Measurements from ENCODE around the gene COG1. TPM values are rescaled to one million over a fixed set of nuclear protein-coding genes. Genes with fewer than 3 reads are reported as not detected.

COG1 gene
- total RNA-seq, 1 donor from 2014 or later: 26.7 TPM

DNA sequence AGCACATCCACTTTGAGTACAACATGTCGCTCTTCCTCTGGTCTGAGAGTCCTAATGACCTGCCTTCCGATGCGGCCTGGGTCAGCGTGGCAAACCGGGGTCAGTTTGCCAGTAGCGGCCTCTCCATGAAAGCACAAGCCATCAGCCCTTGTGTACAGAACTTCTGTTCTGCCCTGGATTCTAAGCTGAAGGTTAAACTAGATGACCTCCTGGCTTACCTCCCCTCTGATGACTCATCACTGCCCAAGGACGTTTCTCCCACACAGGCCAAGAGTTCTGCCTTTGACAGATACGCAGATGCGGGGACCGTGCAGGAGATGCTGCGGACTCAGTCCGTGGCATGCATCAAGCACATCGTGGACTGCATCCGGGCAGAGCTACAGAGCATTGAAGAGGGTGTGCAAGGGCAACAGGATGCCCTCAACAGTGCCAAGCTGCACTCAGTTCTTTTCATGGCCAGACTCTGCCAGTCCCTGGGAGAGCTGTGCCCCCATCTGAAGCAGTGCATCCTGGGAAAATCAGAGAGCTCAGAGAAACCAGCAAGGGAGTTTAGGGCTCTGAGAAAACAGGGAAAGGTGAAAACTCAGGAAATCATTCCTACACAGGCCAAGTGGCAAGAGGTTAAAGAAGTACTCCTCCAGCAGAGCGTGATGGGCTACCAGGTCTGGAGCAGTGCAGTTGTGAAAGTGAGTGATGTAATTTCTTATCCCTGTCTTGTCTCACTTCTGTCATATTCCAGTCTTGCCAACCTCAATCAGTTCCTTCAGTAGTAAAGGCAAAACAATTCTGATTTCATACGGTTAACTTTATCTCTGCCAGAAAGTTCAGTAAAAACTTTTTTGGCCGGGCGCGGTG lies 8.6 kb downstream of the COG1 start:
- Histone ChIP-seq H3K4me3 (ENCODE audit: low read depth, low read length) (no peak overlapping the region), H3K27me3 (ENCODE audit: control insufficient read depth, insufficient read depth, low read length) (no peaks in the 10 kb centered on the region), H3K36me3 (ENCODE audit: control insufficient read depth, insufficient read depth, low read length) (peaks cover 1% of the 10 kb centered on the region)
- TF ChIP-seq, protein P1, sequence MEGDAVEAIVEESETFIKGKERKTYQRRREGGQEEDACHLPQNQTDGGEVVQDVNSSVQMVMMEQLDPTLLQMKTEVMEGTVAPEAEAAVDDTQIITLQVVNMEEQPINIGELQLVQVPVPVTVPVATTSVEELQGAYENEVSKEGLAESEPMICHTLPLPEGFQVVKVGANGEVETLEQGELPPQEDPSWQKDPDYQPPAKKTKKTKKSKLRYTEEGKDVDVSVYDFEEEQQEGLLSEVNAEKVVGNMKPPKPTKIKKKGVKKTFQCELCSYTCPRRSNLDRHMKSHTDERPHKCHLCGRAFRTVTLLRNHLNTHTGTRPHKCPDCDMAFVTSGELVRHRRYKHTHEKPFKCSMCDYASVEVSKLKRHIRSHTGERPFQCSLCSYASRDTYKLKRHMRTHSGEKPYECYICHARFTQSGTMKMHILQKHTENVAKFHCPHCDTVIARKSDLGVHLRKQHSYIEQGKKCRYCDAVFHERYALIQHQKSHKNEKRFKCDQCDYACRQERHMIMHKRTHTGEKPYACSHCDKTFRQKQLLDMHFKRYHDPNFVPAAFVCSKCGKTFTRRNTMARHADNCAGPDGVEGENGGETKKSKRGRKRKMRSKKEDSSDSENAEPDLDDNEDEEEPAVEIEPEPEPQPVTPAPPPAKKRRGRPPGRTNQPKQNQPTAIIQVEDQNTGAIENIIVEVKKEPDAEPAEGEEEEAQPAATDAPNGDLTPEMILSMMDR (IDR thresholded peaks at IDR 0.05; ENCODE audit: insufficient read depth, low read length, poor library complexity, severe bottlenecking): no peak
- no peak for DNase-seq (ENCODE audit: low read depth)

DNA sequence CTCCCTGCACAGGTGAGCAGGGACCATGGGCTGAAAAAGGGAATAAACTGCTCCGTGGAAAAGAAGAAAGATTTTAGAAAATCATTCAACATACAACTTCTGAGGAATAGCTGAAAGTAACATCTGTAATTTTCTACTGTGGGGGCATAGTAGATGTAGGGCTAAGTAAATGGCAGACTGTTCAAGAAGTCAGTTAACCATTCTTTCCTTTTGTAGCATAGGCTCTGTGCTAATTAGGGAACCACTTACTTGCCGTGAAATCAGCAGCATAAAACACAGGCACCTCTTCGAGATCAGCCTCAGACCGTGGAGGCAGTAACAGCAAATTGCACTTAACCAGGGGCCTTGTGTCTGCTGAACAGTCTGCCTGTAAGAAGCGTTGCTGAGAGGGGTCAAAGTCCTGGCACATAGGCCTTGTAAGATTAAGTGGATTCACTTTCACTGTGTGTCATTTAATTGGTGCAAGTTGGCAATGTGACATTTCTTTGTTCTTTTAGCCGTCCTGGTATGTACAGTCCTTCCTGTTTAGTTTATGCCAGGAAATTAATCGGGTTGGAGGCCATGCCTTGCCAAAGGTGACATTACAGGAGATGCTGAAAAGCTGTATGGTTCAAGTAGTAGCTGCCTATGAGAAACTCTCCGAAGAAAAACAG lies 10.4 kb downstream of the COG1 start:
- DNase-seq (ENCODE audit: low read depth): no peak
- H3K27me3 ChIP-seq (ENCODE audit: control insufficient read depth, insufficient read depth, low read length): no peaks in the 10 kb centered on the region
- TF ChIP-seq, protein P1 (IDR thresholded peaks at IDR 0.05; ENCODE audit: insufficient read depth, low read length, poor library complexity, severe bottlenecking): no peak
- H3K36me3 ChIP-seq (ENCODE audit: control insufficient read depth, insufficient read depth, low read length): peaks cover 3% of the 10 kb centered on the region
- no peak overlapping the region for H3K4me3 ChIP-seq (ENCODE audit: low read depth, low read length)

- Histone ChIP-seq H3K4me3 (ENCODE audit: low read depth, low read length) (no peak overlapping the region), H3K27me3 (ENCODE audit: control insufficient read depth, insufficient read depth, low read length) (no peaks in the 10 kb centered on the region), H3K36me3 (ENCODE audit: control insufficient read depth, insufficient read depth, low read length) (peaks cover 3% of the 10 kb centered on the region)
- DNase-seq (ENCODE audit: low read depth): no peak
- TF ChIP-seq, protein P1 (IDR thresholded peaks at IDR 0.05; ENCODE audit: insufficient read depth, low read length, poor library complexity, severe bottlenecking): no peak
Observed at GRCh38 chr17:73203788-73204479, 11.1 kb downstream of the COG1 start.

GRCh38 chr17:73205459-73205961 lies 12.7 kb downstream of the COG1 start:
- Histone ChIP-seq H3K4me3 (ENCODE audit: low read depth, low read length) (no peak overlapping the region), H3K36me3 (ENCODE audit: control insufficient read depth, insufficient read depth, low read length) (peaks cover 3% of the 10 kb centered on the region), H3K27me3 (ENCODE audit: control insufficient read depth, insufficient read depth, low read length) (no peaks in the 10 kb centered on the region)
- DNase-seq (ENCODE audit: low read depth): no peak
- TF ChIP-seq, protein P1 (IDR thresholded peaks at IDR 0.05; ENCODE audit: insufficient read depth, low read length, poor library complexity, severe bottlenecking): no peak

- H3K4me3 ChIP-seq (ENCODE audit: low read depth, low read length): no peak overlapping the region
- TF ChIP-seq, protein P1 (IDR thresholded peaks at IDR 0.05; ENCODE audit: insufficient read depth, low read length, poor library complexity, severe bottlenecking): no peak
- H3K36me3 ChIP-seq (ENCODE audit: control insufficient read depth, insufficient read depth, low read length): peaks cover 3% of the 10 kb centered on the region
- no peaks in the 10 kb centered on the region for H3K27me3 ChIP-seq (ENCODE audit: control insufficient read depth, insufficient read depth, low read length)
- DNase-seq (ENCODE audit: low read depth): no peak
Observed at GRCh38 chr17:73208139-73208827, 15.4 kb downstream of the COG1 start.
